Uterus (tissue), 2 donors: ENCODE data around the gene GRAMD1C.

Experiments used
- CTCF ChIP-seq, 4 experiments: fragments of 200-600 bp in 2 of 4; fragments of 450-650 bp in 2 of 4; sonication (generic) in 2 of 4; IDR thresholded peaks; one replicate each; pipeline ENCODE4 v1.5.1; 2016 to 2019; ENCODE audit warnings: antibody characterized with exemption in 4 of 4, mild to moderate bottlenecking in 2 of 4, moderate library complexity in 1 of 4
- POLR2A ChIP-seq, 2 donors: fragments of 450-650 bp; IDR thresholded peaks; one replicate each; pipeline ENCODE4 v1.6.1; 2016; ENCODE audit warnings: antibody characterized with exemption in 2 of 2, mild to moderate bottlenecking in 1 of 2, moderate library complexity in 1 of 2

- TF ChIP-seq CTCF (IDR thresholded peaks at IDR 0.05): no peak
- TF ChIP-seq POLR2A (IDR thresholded peaks at IDR 0.05): no peak
Observed at GRCh38 chr3:113914646-113915045, 76.1 kb downstream of the GRAMD1C start.
